ENCODE data around the gene RALGAPA2. TPM values are rescaled to one million over a fixed set of nuclear protein-coding genes. Genes with fewer than 3 reads are reported as not detected.

Gene RALGAPA2
- total RNA-seq, 4 donors from 2014 or later: 20.1 to 27.7 (median 23.0) TPM

GRCh38 chr20:20719411-20719810 is 7.0 kb upstream of the RALGAPA2 start:
- no peak overlapping the region for H3K4me3 ChIP-seq
- H3K27ac ChIP-seq (replicated peaks in 1 of 4): no peak overlapping the region
- TF ChIP-seq EP300 (IDR thresholded peaks at IDR 0.05): no peak
- no peak for TF ChIP-seq POLR2A (IDR thresholded peaks at IDR 0.05; ENCODE audit: low read depth)
- no peak for TF ChIP-seq POLR2AphosphoS5 (IDR thresholded peaks at IDR 0.05)
- no peak for TF ChIP-seq CTCF (IDR thresholded peaks at IDR 0.05)
- no peaks in the 10 kb centered on the region for H3K4me1 ChIP-seq
- no peaks in the 10 kb centered on the region for H3K36me3 ChIP-seq
- no peaks in the 10 kb centered on the region for H3K9me3 ChIP-seq
- no peak for DNase-seq (ENCODE audit: extremely low spot score)
- no peaks in the 10 kb centered on the region for H3K27me3 ChIP-seq
- intact Hi-C loops (cut with DNase I): no loop called here

- peak overlapping the region; percentile 89 to 95 (median 92) for H3K27ac ChIP-seq (replicated peaks in 1 of 4)
- TF ChIP-seq CTCF (IDR thresholded peaks at IDR 0.05): no peak
- no peak for TF ChIP-seq POLR2AphosphoS5 (IDR thresholded peaks at IDR 0.05)
- TF ChIP-seq POLR2A (IDR thresholded peaks at IDR 0.05; ENCODE audit: low read depth): no peak
- TF ChIP-seq EP300 (IDR thresholded peaks at IDR 0.05): no peak
- peak; percentile 89 for DNase-seq (ENCODE audit: extremely low spot score)
- no peaks in the 10 kb centered on the region for H3K27me3 ChIP-seq
- peaks cover 18 to 36% (median 29%) of the 10 kb centered on the region in 4 donors for H3K4me1 ChIP-seq
- no peaks in the 10 kb centered on the region for H3K9me3 ChIP-seq
- H3K4me3 ChIP-seq: peak overlapping the region; percentile 86 to 98 (median 97)
- WGBS: 43% methylated on average over 15 of the region's 15 CpGs
- H3K36me3 ChIP-seq: no peaks in the 10 kb centered on the region
- intact Hi-C loops (cut with DNase I): no loop called here
These were observed 861 bp upstream of the RALGAPA2 start for GRCh38 chr20:20713244-20713765.

- Histone ChIP-seq H3K27ac (replicated peaks in 1 of 4) (peak overlapping the region; percentile 89 to 95 (median 92)), H3K9me3 (no peaks in the 10 kb centered on the region), H3K4me3 (peak overlapping the region; percentile 86 to 98 (median 97)), H3K4me1 (peaks cover 18 to 37% (median 29%) of the 10 kb centered on the region in 4 donors), H3K27me3 (no peaks in the 10 kb centered on the region), H3K36me3 (no peaks in the 10 kb centered on the region)
- DNase-seq (ENCODE audit: extremely low spot score): no peak
- intact Hi-C loops (cut with DNase I): no loop called here
- TF ChIP-seq POLR2A (IDR thresholded peaks at IDR 0.05; ENCODE audit: low read depth) (no peak), EP300 (IDR thresholded peaks at IDR 0.05) (no peak), POLR2AphosphoS5 (IDR thresholded peaks at IDR 0.05) (no peak), CTCF (IDR thresholded peaks at IDR 0.05) (no peak)
- under 1% methylated on average over 21 of the region's 33 CpGs for WGBS
These were observed 405 bp downstream of the RALGAPA2 start for GRCh38 chr20:20712004-20712473.

GRCh38 chr20:20711413-20711812 is 1.0 kb downstream of the RALGAPA2 start:
- Histone ChIP-seq H3K4me1 (peaks cover 21 to 43% (median 33%) of the 10 kb centered on the region in 4 donors), H3K27me3 (no peaks in the 10 kb centered on the region), H3K9me3 (no peaks in the 10 kb centered on the region), H3K4me3 (peak overlapping the region; percentile 86 to 98 (median 97)), H3K36me3 (no peaks in the 10 kb centered on the region), H3K27ac (replicated peaks in 1 of 4) (peak overlapping the region; percentile 89 to 95 (median 92))
- intact Hi-C loops (cut with DNase I): no loop called here
- TF ChIP-seq POLR2A (IDR thresholded peaks at IDR 0.05; ENCODE audit: low read depth) (no peak), POLR2AphosphoS5 (IDR thresholded peaks at IDR 0.05) (no peak), CTCF (IDR thresholded peaks at IDR 0.05) (no peak), EP300 (IDR thresholded peaks at IDR 0.05) (no peak)
- 51% methylated on average over 3 of the region's 3 CpGs for WGBS
- peak; percentile 26 for DNase-seq (ENCODE audit: extremely low spot score)

Measured in esophagus muscularis mucosa (tissue), 4 donors.